GM18526 (cell line): ENCODE results near the gene SLC36A3.

ENCODE experiments used
- POLR2A ChIP-seq: IDR thresholded peaks from 3 replicates; pipeline ENCODE4 v1.6.1; 2011; ENCODE audit not compliant: insufficient read length; ENCODE audit errors: extremely low read depth

Gene SLC36A3

GRCh38 chr5:151315998-151316597 is 12.5 kb upstream of the SLC36A3 start:
- TF ChIP-seq POLR2A: no peak

DNA sequence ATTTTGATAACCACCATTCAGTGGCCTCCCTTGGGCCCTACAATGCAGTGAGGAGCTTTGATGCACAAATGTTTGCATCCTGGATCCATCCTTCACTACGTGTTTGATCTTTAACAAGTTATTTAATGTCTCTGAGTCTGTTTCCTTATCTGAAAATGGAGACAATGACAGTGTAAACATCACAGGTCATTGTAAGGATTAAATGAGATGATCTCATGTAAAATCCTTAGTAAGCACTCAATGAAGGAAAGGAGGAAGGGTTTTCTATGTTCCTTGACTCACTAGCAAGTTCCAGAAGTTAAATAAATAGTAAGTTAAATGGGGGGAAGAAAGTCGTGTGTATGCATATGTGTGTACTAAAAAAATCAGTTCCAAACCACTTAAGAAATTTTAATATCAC is 9.8 kb upstream of the SLC36A3 start:
- TF ChIP-seq POLR2A: no peak

- no peak for TF ChIP-seq POLR2A
Observed at GRCh38 chr5:151312756-151313324, 9.3 kb upstream of the SLC36A3 start.

- TF ChIP-seq POLR2A: no peak
Observed at GRCh38 chr5:151310932-151311331, 7.4 kb upstream of the SLC36A3 start.

DNA sequence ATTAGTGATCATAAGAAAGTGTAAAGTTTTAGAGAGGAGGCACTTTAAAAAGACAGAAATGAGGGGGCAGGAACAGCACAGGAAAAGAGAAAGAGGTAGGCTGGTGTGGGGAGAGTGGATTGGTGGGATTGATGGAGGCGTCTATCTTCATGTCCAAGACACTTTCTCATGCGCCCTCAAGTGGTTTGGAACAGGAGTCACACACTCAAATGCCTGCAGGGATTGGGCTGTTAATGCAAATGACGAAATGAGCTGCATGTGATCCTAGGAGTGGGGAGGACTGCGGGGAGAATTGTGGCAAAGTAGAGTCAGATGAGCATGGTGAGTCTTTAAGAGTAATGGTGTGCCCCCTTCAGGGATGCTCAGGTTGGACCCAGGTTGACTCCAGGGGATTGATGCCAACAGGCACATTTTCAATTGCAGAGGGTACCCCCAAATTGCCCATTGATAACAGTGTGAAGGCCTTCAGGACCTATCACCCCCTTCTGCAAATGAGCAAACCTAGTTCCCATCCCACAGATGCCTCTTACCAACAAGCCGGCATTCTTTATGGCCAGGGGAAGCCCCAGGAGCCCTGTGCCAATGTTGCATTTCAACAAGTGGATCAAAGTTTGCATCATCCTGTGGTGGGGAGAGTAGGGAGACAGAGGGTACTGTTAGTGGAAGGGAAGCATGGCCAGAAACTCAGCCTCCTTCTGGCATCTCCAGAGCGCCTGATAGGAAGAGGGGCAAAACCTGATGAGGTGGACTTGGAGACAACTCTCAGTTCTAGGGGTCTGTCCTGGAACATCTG is 5.3 kb downstream of the SLC36A3 start:
- no peak for TF ChIP-seq POLR2A

- no peak for TF ChIP-seq POLR2A
Observed at GRCh38 chr5:151296974-151297373, 6.6 kb downstream of the SLC36A3 start.

DNA sequence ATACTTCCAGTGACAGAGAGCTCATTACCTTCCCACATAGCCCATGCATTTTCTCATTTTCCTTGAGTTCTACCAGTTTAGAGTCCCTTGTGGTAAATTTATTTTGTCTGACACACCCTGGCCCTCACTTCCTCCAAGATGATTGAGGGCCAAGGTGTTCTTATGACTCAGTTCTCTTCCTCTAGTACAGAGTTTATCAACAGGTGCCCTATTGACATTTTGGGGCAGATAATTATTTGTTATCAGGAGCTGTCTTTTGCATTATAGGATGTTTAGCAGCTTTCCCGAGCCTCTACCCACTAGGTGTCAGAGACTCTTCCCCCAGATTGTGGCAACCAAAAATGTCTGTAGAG is 7.1 kb downstream of the SLC36A3 start:
- no peak for TF ChIP-seq POLR2A

- TF ChIP-seq POLR2A: no peak
Observed at GRCh38 chr5:151295791-151296477, 7.6 kb downstream of the SLC36A3 start.

DNA sequence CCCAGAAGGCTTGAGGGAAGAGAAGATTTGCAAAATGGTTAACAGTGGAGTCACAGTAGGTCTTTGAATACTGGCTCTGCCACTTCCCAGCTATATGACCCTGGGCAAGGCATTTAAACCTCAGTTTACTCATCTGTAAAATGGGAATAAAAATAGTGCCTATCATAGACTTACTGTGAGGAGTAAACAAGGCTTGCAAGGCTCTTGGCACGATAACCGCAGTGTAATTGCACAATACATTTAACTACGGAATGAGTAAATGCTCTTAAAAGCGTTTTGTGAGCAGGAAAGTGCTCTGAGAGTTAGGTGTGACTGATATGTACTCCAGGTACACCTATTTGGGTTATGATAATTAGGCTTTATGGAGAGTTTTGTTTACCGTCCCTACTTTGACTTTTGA is 8.4 kb downstream of the SLC36A3 start:
- no peak for TF ChIP-seq POLR2A

DNA sequence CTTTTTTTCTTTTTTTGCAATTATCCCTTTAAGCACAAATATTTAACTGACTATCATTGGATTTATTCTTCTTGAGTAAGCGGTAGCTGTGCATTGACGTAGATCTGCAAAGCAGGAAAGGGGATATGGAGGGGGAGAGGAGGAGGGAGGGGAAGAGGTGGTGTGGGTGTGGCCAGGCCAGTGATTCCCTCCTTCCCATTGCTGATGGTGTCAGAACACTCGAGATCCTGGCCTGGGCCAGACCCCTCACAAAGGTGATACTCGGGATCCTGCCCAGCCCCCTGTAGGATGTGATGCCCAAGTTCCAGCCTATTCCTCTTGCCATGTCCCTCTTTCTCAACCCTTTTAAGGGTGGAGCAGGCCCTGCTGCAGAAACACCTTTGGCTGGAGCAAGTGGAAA is 9.9 kb downstream of the SLC36A3 start:
- TF ChIP-seq POLR2A: no peak

DNA sequence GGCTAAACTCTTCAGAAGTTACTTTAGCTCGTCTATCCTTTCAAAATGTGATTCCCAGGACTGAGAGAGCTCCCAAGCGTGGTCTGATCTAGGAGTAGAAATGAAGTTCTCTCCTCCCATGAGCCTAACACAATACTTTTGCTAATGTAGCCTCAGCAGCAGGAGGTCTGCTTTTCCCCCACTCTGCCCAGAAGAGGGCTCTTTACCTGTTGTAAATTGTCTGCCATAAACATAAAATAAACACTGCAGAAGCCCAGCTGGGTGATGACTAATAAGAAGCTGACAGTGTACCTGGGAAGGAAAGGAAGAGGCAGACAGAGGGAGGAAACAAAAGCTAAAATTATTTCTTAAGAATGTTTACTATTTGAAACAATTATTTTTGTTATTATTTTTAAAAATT is 15.4 kb downstream of the SLC36A3 start:
- no peak for TF ChIP-seq POLR2A

DNA sequence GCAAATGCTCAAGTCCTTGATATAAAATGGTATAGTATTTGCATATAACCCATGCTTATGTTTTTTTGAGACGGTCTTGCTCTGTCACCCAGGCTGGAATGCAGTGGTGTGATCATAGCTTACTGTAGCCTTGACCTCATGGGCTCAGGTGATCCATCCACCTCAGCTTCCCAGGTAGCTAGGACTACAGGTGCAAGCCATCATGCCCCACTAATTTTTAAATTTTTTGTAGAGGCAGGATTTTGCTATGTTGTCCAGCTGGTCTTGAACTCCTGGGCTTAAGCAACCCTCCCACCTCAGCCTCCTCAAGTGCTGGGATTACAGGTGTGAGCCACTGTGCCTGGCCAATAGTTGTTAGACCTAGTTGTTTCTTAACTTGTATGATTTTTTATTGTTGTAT is 17.3 kb downstream of the SLC36A3 start:
- TF ChIP-seq POLR2A: no peak

DNA sequence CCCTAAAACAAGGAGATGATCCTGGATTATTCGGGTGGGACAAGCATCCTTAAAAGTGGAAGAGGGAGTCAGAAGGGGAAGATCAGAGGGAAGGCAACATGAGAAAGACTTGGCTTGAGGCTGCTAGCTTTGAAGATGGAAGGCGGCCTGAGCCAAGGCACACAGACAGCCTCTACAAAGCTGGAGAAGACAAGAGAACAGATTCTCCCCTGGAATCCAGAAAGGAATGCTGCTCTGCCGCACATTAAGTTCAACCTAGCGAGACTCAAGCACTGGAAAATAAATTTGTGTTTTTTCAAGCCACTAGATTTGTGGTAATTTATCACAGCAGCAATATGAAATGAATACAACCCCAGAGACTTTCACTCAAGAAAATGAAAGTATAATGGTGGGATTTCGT is 17.9 kb downstream of the SLC36A3 start:
- TF ChIP-seq POLR2A: no peak

DNA sequence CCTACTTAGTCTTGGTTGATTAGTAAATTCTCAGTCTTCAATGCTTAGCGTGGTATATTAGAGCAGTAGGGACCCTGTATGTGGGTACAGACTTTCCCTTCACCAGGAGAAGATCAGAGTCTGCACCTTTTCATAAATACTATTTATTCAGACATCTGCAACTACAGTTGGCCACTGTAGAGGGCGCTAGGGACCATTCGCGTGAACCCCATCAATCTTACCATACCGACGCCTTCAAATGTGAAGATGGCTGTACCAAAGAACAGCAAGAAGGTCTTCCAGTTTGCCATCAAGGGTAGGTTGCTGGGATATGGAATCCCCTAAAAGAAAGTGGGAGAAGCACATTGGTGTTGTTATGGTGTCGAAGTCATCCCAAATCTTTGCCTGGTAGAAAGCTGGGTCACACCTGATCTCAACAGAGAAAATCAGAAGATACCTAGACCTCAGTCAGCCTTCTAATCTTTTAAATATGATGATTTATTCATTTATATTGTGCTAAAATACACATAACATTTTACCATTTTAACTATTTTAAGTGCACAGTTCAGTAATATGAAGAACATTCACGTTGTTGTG is 19.1 kb downstream of the SLC36A3 start:
- no peak for TF ChIP-seq POLR2A

- no peak for TF ChIP-seq POLR2A
Observed at GRCh38 chr5:151283120-151283825, 20.3 kb downstream of the SLC36A3 start.

- no peak for TF ChIP-seq POLR2A
Observed at GRCh38 chr5:151281001-151281639, 22.4 kb downstream of the SLC36A3 start.
